Measurements from ENCODE around the gene NCKAP1.

DNA sequence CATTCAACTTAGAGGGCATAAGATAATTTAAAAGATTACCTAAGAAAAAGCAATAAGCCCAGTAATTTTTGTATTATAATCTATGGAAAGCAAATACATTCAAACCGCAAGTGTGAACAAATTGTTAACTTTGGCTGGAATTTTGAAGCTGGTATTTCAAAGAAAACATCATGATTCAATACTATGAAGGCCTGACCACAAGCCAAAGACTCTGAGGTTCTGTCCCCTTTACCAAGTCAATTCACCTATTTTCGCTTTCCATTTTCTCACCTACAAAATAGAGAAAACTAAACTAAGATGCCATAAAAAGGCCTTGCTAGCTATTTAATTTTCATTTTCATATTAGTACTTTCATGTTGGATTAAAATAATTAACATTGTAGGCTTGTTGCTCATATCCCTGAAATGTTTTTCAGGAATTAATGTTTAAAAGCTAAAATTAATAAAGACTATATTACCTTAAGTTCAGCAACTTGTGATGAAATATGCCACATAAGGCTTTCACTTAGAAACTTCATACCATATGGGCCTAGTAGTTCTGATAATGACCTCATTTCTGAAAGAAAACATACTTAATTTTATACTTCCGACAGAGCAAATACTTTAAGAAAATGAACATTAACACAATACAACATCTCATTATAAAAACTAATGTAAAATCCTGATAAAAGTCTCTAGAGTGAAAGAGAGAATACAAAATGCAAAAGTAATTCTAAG lies 86.2 kb downstream of the NCKAP1 start:
- TF ChIP-seq, protein P1, sequence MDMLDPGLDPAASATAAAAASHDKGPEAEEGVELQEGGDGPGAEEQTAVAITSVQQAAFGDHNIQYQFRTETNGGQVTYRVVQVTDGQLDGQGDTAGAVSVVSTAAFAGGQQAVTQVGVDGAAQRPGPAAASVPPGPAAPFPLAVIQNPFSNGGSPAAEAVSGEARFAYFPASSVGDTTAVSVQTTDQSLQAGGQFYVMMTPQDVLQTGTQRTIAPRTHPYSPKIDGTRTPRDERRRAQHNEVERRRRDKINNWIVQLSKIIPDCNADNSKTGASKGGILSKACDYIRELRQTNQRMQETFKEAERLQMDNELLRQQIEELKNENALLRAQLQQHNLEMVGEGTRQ (IDR thresholded peaks at IDR 0.05), result no peak
- no peak for TF ChIP-seq CHD4 (IDR thresholded peaks at IDR 0.05; ENCODE audit: borderline replicate concordance)
- no peak for TF ChIP-seq POLR2A (IDR thresholded peaks at IDR 0.05; ENCODE audit: low read length)
- TF ChIP-seq ZNF302 (CRISPR knock-in tag; IDR thresholded peaks at IDR 0.05), result no peak
- TF ChIP-seq, protein P2, sequence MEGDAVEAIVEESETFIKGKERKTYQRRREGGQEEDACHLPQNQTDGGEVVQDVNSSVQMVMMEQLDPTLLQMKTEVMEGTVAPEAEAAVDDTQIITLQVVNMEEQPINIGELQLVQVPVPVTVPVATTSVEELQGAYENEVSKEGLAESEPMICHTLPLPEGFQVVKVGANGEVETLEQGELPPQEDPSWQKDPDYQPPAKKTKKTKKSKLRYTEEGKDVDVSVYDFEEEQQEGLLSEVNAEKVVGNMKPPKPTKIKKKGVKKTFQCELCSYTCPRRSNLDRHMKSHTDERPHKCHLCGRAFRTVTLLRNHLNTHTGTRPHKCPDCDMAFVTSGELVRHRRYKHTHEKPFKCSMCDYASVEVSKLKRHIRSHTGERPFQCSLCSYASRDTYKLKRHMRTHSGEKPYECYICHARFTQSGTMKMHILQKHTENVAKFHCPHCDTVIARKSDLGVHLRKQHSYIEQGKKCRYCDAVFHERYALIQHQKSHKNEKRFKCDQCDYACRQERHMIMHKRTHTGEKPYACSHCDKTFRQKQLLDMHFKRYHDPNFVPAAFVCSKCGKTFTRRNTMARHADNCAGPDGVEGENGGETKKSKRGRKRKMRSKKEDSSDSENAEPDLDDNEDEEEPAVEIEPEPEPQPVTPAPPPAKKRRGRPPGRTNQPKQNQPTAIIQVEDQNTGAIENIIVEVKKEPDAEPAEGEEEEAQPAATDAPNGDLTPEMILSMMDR (IDR thresholded peaks at IDR 0.05), result no peak
- TF ChIP-seq RAD21 (conservative IDR thresholded peaks at IDR 0.05 in 1 of 2, IDR thresholded peaks at IDR 0.05 in 1 of 2), result no peak
- TF ChIP-seq ESRRA (IDR thresholded peaks at IDR 0.05; ENCODE audit: borderline replicate concordance, low read length), result no peak
- no peak for TF ChIP-seq SMC3 (IDR thresholded peaks at IDR 0.05)
- TF ChIP-seq CEBPB (IDR thresholded peaks at IDR 0.05), result no peak
- TF ChIP-seq, protein P3, sequence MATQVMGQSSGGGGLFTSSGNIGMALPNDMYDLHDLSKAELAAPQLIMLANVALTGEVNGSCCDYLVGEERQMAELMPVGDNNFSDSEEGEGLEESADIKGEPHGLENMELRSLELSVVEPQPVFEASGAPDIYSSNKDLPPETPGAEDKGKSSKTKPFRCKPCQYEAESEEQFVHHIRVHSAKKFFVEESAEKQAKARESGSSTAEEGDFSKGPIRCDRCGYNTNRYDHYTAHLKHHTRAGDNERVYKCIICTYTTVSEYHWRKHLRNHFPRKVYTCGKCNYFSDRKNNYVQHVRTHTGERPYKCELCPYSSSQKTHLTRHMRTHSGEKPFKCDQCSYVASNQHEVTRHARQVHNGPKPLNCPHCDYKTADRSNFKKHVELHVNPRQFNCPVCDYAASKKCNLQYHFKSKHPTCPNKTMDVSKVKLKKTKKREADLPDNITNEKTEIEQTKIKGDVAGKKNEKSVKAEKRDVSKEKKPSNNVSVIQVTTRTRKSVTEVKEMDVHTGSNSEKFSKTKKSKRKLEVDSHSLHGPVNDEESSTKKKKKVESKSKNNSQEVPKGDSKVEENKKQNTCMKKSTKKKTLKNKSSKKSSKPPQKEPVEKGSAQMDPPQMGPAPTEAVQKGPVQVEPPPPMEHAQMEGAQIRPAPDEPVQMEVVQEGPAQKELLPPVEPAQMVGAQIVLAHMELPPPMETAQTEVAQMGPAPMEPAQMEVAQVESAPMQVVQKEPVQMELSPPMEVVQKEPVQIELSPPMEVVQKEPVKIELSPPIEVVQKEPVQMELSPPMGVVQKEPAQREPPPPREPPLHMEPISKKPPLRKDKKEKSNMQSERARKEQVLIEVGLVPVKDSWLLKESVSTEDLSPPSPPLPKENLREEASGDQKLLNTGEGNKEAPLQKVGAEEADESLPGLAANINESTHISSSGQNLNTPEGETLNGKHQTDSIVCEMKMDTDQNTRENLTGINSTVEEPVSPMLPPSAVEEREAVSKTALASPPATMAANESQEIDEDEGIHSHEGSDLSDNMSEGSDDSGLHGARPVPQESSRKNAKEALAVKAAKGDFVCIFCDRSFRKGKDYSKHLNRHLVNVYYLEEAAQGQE (IDR thresholded peaks at IDR 0.05), result no peak
- TF ChIP-seq EP300 (IDR thresholded peaks at IDR 0.05), result no peak
- TF ChIP-seq, protein P4, sequence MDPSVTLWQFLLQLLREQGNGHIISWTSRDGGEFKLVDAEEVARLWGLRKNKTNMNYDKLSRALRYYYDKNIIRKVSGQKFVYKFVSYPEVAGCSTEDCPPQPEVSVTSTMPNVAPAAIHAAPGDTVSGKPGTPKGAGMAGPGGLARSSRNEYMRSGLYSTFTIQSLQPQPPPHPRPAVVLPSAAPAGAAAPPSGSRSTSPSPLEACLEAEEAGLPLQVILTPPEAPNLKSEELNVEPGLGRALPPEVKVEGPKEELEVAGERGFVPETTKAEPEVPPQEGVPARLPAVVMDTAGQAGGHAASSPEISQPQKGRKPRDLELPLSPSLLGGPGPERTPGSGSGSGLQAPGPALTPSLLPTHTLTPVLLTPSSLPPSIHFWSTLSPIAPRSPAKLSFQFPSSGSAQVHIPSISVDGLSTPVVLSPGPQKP (IDR thresholded peaks at IDR 0.05; ENCODE audit: low read depth, low read length), result no peak
- TF ChIP-seq MAZ (IDR thresholded peaks at IDR 0.05; ENCODE audit: borderline replicate concordance, low read depth, low read length), result no peak
- TF ChIP-seq NFE2L2 (conservative IDR thresholded peaks at IDR 0.05; ENCODE audit: low read length), result no peak
